H54 (cell line): Measurements from ENCODE around the gene ARHGAP44.

Experiments
- DNase-seq: peaks from one replicate; pipeline ENCODE4 v3.0.0; 2011; ENCODE audit warnings: low spot score, mixed read lengths; ENCODE audit not compliant: insufficient read length
- FAIRE-seq: peaks from 3 replicates; lab custom pipeline; 2011; peaks lifted over from hg19 to GRCh38; lab: Jason Lieb, UNC
- POLR2A ChIP-seq: IDR thresholded peaks from 2 replicates; pipeline ENCODE4 v1.6.1; 2011; ENCODE audit warnings: low read depth, mild to moderate bottlenecking, low read length

ARHGAP44 gene

GRCh38 chr17:12992676-12993075, 203.4 kb downstream of the ARHGAP44 start:
- no peak for TF ChIP-seq POLR2A
- FAIRE-seq (no peak), DNase-seq (no peak)

- FAIRE-seq (no peak), DNase-seq (no peak)
- TF ChIP-seq POLR2A, result no peak
Observed at GRCh38 chr17:12993631-12994030, 204.3 kb downstream of the ARHGAP44 start.

GRCh38 chr17:12994341-12995074, 205.2 kb downstream of the ARHGAP44 start:
- DNase-seq, result no peak
- FAIRE-seq, result no peak
- TF ChIP-seq POLR2A, result no peak

GRCh38 chr17:12995106-12995895, 206.0 kb downstream of the ARHGAP44 start:
- DNase-seq, result no peak
- TF ChIP-seq POLR2A, result no peak
- FAIRE-seq, result no peak

- no peak for FAIRE-seq
- no peak for DNase-seq
- TF ChIP-seq POLR2A, result no peak
Observed at GRCh38 chr17:12995896-12996295, 206.6 kb downstream of the ARHGAP44 start.

GRCh38 chr17:12996357-12996756, 207.1 kb downstream of the ARHGAP44 start:
- DNase-seq (no peak), FAIRE-seq (no peak)
- no peak for TF ChIP-seq POLR2A

GRCh38 chr17:12996941-12997340, 207.6 kb downstream of the ARHGAP44 start:
- TF ChIP-seq POLR2A, result no peak
- no peak for DNase-seq
- no peak for FAIRE-seq

GRCh38 chr17:12998461-12998860, 209.2 kb downstream of the ARHGAP44 start:
- TF ChIP-seq POLR2A, result no peak
- FAIRE-seq (no peak), DNase-seq (no peak)

GRCh38 chr17:12998874-12999273, 209.6 kb downstream of the ARHGAP44 start:
- no peak for FAIRE-seq
- DNase-seq, result no peak
- no peak for TF ChIP-seq POLR2A

- DNase-seq (no peak), FAIRE-seq (no peak)
- no peak for TF ChIP-seq POLR2A
Observed at GRCh38 chr17:13000561-13000960, 211.3 kb downstream of the ARHGAP44 start.

GRCh38 chr17:13001991-13002615, 212.8 kb downstream of the ARHGAP44 start:
- no peak for FAIRE-seq
- DNase-seq, result no peak
- no peak for TF ChIP-seq POLR2A

GRCh38 chr17:13002761-13003453, 213.6 kb downstream of the ARHGAP44 start:
- peak; percentile 49 for DNase-seq
- FAIRE-seq, result no peak

GRCh38 chr17:13003454-13003851, 214.2 kb downstream of the ARHGAP44 start:
- FAIRE-seq (no peak), DNase-seq (no peak)
- TF ChIP-seq POLR2A, result no peak

More at GRCh38 chr17:13002761-13003453, 213.6 kb downstream of the ARHGAP44 start:
- TF ChIP-seq POLR2A, result no peak
